Fibroblast of mammary gland (primary cell): ENCODE measurements around the gene UGT2B7.
"Not testable (repeated sequence)": the region's sequence is repeated elsewhere in the genome, so short reads cannot be mapped to it uniquely, and the experiment has no call there.

Experiments
- DNase-seq: peaks from one replicate; pipeline ENCODE4 v3.0.0-alpha.2; 2010; ENCODE audit warnings: low read depth
- H3K4me3 ChIP-seq: 2 replicates; pipeline ENCODE4 v1.5.1; 2011; ENCODE audit warnings: low read depth, mild to moderate bottlenecking, low read length, moderate library complexity; ENCODE audit not compliant: control insufficient read depth
- CTCF ChIP-seq: conservative IDR thresholded peaks from 2 replicates; pipeline ENCODE4 v1.5.1; 2011; ENCODE audit warnings: low read depth, low read length, inconsistent platforms; ENCODE audit not compliant: control insufficient read depth, insufficient read depth

Gene UGT2B7

GRCh38 chr4:69098470-69098869, 2.2 kb downstream of the UGT2B7 start:
- no peak overlapping the region for H3K4me3 ChIP-seq
- no peak for DNase-seq
- no peak for TF ChIP-seq CTCF

DNA sequence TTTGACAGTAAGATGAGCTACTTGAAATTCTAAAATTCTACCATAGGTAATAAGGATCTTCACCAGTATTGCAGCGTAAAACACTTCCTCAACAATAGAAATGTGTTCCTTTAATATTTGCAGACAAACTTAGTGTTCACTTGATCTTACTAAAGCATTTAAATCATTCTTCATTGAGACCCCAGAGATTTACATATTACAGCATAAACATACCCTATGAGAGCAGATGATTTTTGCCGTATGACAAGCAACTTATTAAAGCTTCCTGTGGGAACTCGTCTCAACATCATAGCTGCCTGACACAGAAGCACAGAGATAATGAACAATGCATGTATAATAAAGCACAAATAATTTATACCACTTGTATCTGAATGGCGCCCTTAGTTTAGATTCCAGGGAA, 3.6 kb downstream of the UGT2B7 start:
- DNase-seq, result no peak
- H3K4me3 ChIP-seq, result no peak overlapping the region
- TF ChIP-seq CTCF, result no peak

- not testable (repeated sequence) for H3K4me3 ChIP-seq, DNase-seq
Measured at GRCh38 chr4:69102668-69103067, 6.4 kb downstream of the UGT2B7 start.

DNA sequence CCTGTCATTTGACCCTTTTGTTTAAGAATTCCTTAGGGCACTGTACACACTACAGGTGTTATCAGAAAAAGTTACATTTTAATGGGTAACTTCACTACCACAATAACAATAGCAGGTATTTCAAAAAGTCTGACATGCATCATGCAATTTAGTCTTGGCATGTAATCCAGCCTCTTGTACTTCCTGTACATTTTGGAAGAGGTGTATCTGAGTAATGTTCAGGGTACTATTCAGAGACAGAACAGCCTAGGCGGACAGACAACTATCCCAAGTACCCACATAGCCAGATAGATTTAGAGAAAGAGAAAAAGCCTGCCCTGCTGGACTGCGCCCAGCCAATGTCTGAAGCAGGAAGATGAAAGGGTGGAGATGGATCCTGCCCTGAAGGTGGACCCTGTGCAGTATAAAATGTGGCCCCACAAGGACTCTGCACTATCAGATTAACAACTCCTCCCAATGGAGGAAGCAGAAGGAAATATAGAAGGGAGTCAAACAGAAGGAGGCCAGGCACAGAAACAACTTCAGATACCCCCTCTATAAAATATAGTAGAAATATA, 8.5 kb downstream of the UGT2B7 start:
- no peak for DNase-seq
- H3K4me3 ChIP-seq, result no peak overlapping the region
- no peak for TF ChIP-seq CTCF

GRCh38 chr4:69115151-69115850, 19.0 kb downstream of the UGT2B7 start:
- DNase-seq, H3K4me3 ChIP-seq: not testable (repeated sequence)

DNA sequence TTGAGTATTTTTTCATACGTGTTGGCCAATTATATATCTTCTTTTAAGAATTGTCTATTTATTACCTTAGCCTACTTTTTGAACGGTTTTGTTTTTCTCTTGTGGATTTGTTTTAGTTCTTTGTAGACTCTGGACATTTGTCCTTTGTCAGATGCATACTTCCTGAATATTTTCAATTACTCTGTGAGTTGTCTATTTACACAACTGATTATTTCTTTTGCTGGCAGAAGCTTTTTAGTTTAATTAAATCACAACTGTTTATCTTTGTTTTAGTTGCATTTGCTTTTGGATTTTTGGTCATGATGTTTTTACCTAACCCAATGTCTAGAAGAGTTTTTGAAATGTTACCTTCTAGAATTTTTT, 19.6 kb downstream of the UGT2B7 start:
- no peak for TF ChIP-seq CTCF
- no peak for DNase-seq
- H3K4me3 ChIP-seq, result no peak overlapping the region

DNA sequence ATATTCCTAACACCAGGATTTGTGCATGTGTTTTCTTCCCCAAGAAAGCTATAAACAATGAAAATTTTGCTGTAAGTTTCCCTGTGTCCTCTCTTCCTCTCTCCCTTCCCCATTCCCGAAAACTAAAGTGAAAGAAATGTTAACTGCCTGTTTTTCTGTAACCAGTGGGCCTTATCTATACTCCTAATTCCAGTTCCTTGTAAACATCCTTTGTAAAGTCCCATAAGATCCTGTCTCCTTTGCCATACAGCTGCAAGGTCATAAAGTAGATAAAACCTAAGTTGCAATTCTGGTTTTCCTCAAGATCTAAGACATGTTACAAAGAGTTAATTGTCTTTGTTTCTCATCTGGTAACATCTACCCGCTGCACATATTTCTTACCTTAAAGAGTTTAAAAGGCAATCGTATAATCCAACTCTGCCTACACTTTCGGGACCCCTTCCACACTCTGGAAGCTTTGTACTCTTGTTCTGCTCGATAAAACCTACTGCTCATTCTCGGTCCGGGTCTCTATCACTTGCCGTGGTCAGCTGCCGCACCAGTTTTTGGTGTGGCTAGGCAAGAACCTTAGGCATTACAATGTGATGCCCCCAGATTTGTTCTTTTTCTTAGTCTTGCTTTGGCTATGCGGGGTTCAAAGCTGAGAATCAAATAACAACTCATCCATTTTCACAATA, 20.5 kb downstream of the UGT2B7 start:
- no peak overlapping the region for H3K4me3 ChIP-seq
- no peak for TF ChIP-seq CTCF
- no peak for DNase-seq
